Ovary (tissue), 9 donors: ENCODE data around the gene SLC48A1. TPM values are rescaled to one million over a fixed set of nuclear protein-coding genes. Genes with fewer than 3 reads are reported as not detected.

Experiments
- DNase-seq, 5 donors: peaks; one replicate each; pipeline ENCODE4 v3.0.0-alpha.2; 2019 to 2020
- H3K27ac ChIP-seq, 2 donors: fragments of 200-600 bp; one replicate each; pipeline versions ENCODE4 v1.5.1 to v1.8.0; 2019 to 2022
- H3K27me3 ChIP-seq: fragments of 200-600 bp; one replicate; pipeline ENCODE4 v1.8.0; 2022
- H3K36me3 ChIP-seq: fragments of 200-600 bp; sonication (generic); one replicate; pipeline ENCODE4 v1.5.1; 2019
- H3K4me1 ChIP-seq: one replicate; pipeline ENCODE4 v1.8.1; 2013; ENCODE audit warnings: mild to moderate bottlenecking, moderate library complexity; ENCODE audit not compliant: insufficient read depth
- H3K4me3 ChIP-seq: fragments of 200-600 bp; sonication (generic); one replicate; pipeline ENCODE4 v1.5.1; 2017
- H3K9me3 ChIP-seq, 2 donors: fragments of 200-600 bp in 1 of 2; sonication (generic) in 1 of 2; one replicate each; pipeline versions ENCODE4 v1.5.1 to v1.8.1; 2013 to 2019; ENCODE audit warnings: mild to moderate bottlenecking in 1 of 2, moderate library complexity in 1 of 2
- EP300 ChIP-seq: sonication (generic); formaldehyde crosslinking; IDR thresholded peaks from one replicate; pipeline ENCODE4 v1.6.1; 2017; ENCODE audit warnings: antibody characterized with exemption
- POLR2A ChIP-seq: fragments of 450-650 bp; IDR thresholded peaks from one replicate; pipeline ENCODE4 v1.6.1; 2017; ENCODE audit warnings: antibody characterized with exemption, mild to moderate bottlenecking, moderate library complexity
- WGBS, 3 donors: extraction: QIAGEN DNeasy Blood & Tissue Kit in 1 of 3; methylation state at CpG; one replicate each; pipeline versions ENCODE4 v1.1.5 to v1.1.7; 2013 to 2017; 5-methylcytosine and 5-hydroxymethylcytosine counted together
- intact Hi-C, 4 donors: fragments of 100-400 bp; cut with DNase I; formaldehyde crosslinking; loops; one replicate each; pipeline versions ENCODE4 v1.11.0 to v1.15.1; 2022 to 2023
- polyA plus RNA-seq, 2 donors: library from polyadenylated mRNA; stranded (reverse); fragments of 200-250 nt in 1 of 2; fragments of 350-450 nt in 1 of 2; fragmentation: Illumina TruSeq in 1 of 2; extraction: RNeasy Lipid Tissue Mini Kit (QIAGEN cat#74804) in 1 of 2; gene quantifications; one replicate each; pipeline ENCODE4 v1.2.3, GENCODE V29; 2013 to 2014
- total RNA-seq, 7 donors: library from RNA; depleted of rRNA in 2 of 7; stranded (reverse); fragments of >200 nt in 2 of 7; fragmentation: NEBNext Ultra II Directional in 3 of 7; extraction: Animal tissue kit (Norgen Biotek cat#: 25700) in 3 of 7; gene quantifications; one replicate each; pipeline versions ENCODE4 v1.1.0 to v1.2.4, GENCODE V29; 2016 to 2023
- TF ChIP-seq, protein P1 (sequence below), 3 donors: fragments of 450-650 bp in 2 of 3; fragments of 200-600 bp in 1 of 3; IDR thresholded peaks; one replicate each; pipeline versions ENCODE4 v1.5.1 to v1.8.0; 2016 to 2022; ENCODE audit warnings: antibody characterized with exemption in 3 of 3, mild to moderate bottlenecking in 1 of 3
- donor health status: DM: no; HTN: no; CAD: no; lungs with moderate emphysema.
- donor health status: DM: no; HTN: no; CAD: no.
- donor health status: Bipolar disorder and iron deficiency.
- donor health status: DM: yes; HTN: yes; CAD: no.
- donor health status: DM: no; HTN: no; CAD: no.
- donor health status: DM: yes; HTN: yes; CAD: no.

Gene SLC48A1
- total and polyA plus RNA-seq, 9 donors, result 24.1 to 143 (median 68.7) TPM

DNA sequence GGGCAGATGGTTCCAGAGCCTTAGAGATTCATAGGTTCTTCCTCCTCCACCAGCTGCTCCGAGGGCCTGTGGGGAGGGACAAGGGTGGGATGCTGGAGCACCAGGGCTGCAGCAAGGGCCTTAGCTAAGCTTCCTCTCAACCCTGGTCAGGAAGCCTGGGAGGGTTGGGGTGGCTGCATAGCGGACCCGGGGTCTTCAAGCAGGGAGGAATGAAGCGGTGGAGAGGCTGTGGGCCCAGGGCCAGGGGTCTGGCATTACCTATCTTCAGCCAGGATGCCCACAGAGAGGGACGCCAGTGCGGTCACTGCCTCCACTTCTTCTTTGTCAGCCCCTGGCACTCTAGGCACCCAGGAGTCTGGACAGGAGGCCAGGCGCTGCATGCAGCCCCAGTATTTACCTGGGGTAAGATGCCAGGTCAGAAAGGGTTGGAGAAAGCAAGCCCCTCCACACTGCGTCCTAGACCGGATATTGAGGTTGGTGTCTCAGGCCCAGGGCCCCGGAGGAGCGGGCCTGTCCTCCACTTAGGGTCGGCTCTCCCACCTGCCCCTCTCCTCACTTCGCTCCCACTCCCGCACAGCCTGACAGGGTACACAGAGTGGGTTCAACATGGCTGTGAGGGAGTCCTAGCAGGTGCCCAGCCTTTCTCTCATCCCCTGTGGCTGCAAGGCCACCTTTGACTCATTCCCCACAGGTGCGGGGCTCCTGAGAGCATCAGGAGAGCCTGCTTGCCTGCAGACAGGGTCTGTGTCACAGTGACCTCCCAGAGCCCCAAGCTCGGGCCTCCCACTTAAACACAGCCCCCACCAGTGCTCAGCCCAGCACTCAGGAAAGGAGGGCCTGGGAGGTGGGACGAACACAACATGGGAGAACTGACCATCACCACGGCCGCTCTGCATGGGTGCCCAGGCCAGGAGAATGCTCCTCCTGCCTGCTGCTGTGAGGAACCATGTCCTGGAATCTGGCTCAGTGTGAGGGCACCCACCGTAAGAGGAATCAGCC, 11.1 kb downstream of the SLC48A1 start:
- peak overlapping the region in 1 of 2 donors; percentile 70 for H3K27ac ChIP-seq
- no peak for DNase-seq

DNA sequence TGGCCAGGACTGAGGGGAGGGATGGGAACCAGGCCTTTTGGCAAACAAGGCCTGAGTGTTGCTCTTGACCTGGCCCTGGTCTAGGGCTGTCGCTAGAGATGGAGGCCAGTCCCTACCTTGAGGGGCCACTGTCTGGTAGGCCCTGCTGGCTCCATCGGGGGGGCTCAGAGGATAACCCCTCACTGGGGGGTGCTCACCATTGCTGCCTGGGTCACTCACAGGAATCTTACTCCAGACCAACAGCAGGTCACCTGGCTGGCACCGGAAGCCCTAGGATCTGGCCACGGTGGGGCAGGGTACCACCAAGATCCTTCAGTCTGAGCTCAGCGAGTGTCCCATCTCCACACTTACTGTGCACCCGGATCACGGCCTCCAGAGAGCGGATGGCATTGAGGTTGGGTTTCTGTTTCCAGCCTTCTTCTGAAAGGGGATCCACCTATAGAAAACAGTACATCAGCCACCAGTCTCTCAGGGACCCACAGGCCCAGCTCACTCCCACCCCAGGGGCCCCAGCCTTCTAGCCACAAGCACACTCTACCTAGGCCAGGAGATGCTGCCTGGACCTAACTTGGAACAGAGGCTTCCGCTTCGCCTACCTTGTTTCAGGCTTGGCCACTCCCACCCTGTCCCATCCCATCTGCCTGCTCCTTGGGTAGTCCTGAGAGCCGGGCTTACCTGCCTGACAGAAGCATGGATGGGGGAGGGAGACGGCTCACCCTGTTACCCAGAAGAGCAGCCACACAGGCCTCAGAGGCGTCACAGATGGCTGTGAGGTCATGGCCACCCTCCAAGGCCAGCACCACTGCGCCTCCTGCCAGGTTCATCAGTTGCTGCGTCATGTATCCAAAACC, 12.2 kb downstream of the SLC48A1 start:
- DNase-seq, result peak; percentile 69 to 82 (median 79)
- Histone ChIP-seq H3K27me3 (no peaks in the 10 kb centered on the region), H3K27ac (peak overlapping the region; percentile 46 to 70), H3K36me3 (no peaks in the 10 kb centered on the region), H3K9me3 (no peaks in the 10 kb centered on the region), H3K4me1 (no peaks in the 10 kb centered on the region), H3K4me3 (no peak overlapping the region)
- 67 to 76% (median 72%) methylated on average over 15 of the region's 15 CpGs for WGBS, 3 donors
- no peak for TF ChIP-seq EP300
- no peak for TF ChIP-seq POLR2A
- TF ChIP-seq, protein P1, sequence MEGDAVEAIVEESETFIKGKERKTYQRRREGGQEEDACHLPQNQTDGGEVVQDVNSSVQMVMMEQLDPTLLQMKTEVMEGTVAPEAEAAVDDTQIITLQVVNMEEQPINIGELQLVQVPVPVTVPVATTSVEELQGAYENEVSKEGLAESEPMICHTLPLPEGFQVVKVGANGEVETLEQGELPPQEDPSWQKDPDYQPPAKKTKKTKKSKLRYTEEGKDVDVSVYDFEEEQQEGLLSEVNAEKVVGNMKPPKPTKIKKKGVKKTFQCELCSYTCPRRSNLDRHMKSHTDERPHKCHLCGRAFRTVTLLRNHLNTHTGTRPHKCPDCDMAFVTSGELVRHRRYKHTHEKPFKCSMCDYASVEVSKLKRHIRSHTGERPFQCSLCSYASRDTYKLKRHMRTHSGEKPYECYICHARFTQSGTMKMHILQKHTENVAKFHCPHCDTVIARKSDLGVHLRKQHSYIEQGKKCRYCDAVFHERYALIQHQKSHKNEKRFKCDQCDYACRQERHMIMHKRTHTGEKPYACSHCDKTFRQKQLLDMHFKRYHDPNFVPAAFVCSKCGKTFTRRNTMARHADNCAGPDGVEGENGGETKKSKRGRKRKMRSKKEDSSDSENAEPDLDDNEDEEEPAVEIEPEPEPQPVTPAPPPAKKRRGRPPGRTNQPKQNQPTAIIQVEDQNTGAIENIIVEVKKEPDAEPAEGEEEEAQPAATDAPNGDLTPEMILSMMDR (IDR thresholded peaks at IDR 0.05), result no peak
- intact Hi-C loops, result loop anchor here in 2 of 4 donors (5.0 to 10.0 kb wide), 2 partner anchors 50 to 52 kb away; no protein-coding TSS in a partner anchor

More for the DNA sequence above, 11.1 kb downstream of the SLC48A1 start:
- TF ChIP-seq EP300, result no peak
- TF ChIP-seq, protein P1 (IDR thresholded peaks at IDR 0.05), result no peak
- TF ChIP-seq POLR2A, result no peak
- Histone ChIP-seq H3K4me3 (no peak overlapping the region), H3K4me1 (peaks cover under 1% of the 10 kb centered on the region), H3K9me3 (no peaks in the 10 kb centered on the region), H3K27me3 (no peaks in the 10 kb centered on the region), H3K36me3 (no peaks in the 10 kb centered on the region)
- intact Hi-C loops, result loop anchor here in 3 of 4 donors (5.0 to 10.0 kb wide), 3 partner anchors 51 to 132 kb away; no protein-coding TSS in a partner anchor
- 71 to 80% (median 73%) methylated on average over 20 of the region's 20 CpGs for WGBS, 3 donors

DNA sequence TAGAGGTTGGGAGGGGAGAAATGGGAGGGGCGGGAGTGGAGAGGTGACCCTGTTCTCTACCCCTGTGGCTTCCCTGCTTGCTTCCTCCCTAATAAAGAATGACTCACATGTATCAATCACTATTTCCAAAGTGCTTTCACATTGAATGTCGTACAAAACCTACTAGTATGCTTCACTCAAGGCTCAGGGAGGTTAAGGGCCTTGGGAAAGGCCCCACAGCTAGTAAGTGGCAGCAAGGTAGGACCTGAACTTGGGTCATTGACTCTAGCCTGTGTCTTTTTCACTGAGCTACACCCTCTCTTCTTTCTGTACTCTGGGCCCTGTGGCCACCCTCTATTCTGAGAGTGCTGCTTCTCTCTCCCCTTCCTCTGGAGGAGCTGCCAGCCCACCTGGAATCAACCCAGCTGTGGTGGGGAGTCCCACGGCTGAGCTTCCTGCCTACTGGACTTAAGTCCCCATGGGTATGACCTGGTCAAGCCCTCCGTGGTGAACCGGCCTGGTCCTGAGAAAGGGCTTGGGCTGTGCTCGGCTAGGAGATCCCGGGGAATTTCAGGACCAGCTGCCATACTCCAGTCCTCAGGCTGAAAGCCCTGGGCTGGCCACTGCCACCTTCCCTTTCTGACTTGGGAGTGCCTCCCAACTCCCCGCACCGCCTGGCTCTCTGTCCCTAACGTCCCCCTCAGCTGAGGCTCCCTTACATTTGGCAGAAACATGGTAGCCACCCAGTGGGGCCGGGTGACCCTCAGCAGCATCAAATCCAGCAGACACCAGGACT, 13.0 kb downstream of the SLC48A1 start:
- 68 to 69% (median 68%) methylated on average over 11 of the region's 11 CpGs for WGBS, 3 donors
- H3K4me3 ChIP-seq, result no peak overlapping the region
- TF ChIP-seq EP300 (no peak), POLR2A (no peak)
- TF ChIP-seq, protein P1 (IDR thresholded peaks at IDR 0.05), result no peak
- no peaks in the 10 kb centered on the region for H3K9me3 ChIP-seq
- intact Hi-C loops, result loop anchor here in 2 of 4 donors (5.0 to 10.0 kb wide), 2 partner anchors 49 to 51 kb away; no protein-coding TSS in a partner anchor
- peak overlapping the region; percentile 26 to 70 for H3K27ac ChIP-seq
- no peaks in the 10 kb centered on the region for H3K27me3 ChIP-seq
- no peak for DNase-seq
- no peaks in the 10 kb centered on the region for H3K4me1 ChIP-seq
- no peaks in the 10 kb centered on the region for H3K36me3 ChIP-seq
